Body of pancreas (tissue), 4 donors: ENCODE results near the gene ISOC2. TPM values are rescaled to one million over a fixed set of nuclear protein-coding genes. Genes with fewer than 3 reads are reported as not detected.
"Not testable (repeated sequence)": the region's sequence is repeated elsewhere in the genome, so short reads cannot be mapped to it uniquely, and the experiment has no call there.

Experiments used
- ATAC-seq: fragments of 150-250 bp; one replicate; pipeline ENCODE4 v1.9.1; 2016
- DNase-seq, 4 donors: peaks; one replicate each; pipeline ENCODE4 v3.0.0-alpha.2; 2019
- H3K27ac ChIP-seq, 4 donors: fragments of 200-600 bp; sonication (generic); 1 replicate in 3 of 4; 2 replicates in 1 of 4; pipeline versions ENCODE4 v1.5.1 to v1.6.1; 2016 to 2019; ENCODE audit warnings: mild to moderate bottlenecking in 1 of 4, mixed read lengths in 1 of 4, moderate library complexity in 1 of 4
- H3K27me3 ChIP-seq, 2 donors: fragments of 200-600 bp; sonication (generic); one replicate each; pipeline ENCODE4 v1.6.0; 2016; ENCODE audit warnings: mild to moderate bottlenecking in 1 of 2
- H3K36me3 ChIP-seq, 2 donors: fragments of 200-600 bp; sonication (generic); replicated peaks in 1 of 2; 2 replicates each; pipeline ENCODE4 v1.5.1; 2016; ENCODE audit warnings: low read depth in 2 of 2; ENCODE audit not compliant: insufficient read depth in 1 of 2
- H3K4me1 ChIP-seq: fragments of 200-600 bp; sonication (generic); one replicate; pipeline ENCODE4 v1.6.0; 2016
- H3K4me3 ChIP-seq, 2 donors: fragments of 200-600 bp; sonication (generic); 1 replicate in 1 of 2; 2 replicates in 1 of 2; pipeline ENCODE4 v1.5.1; 2016 to 2019
- H3K9me3 ChIP-seq, 3 donors: fragments of 200-600 bp; sonication (generic); 1 replicate in 2 of 3; 2 replicates in 1 of 3; pipeline ENCODE4 v1.5.1; 2016
- POLR2A ChIP-seq, 3 donors: fragments of 450-650 bp; IDR thresholded peaks; one replicate each; pipeline ENCODE4 v1.6.1; 2016; ENCODE audit warnings: antibody characterized with exemption in 3 of 3, mild to moderate bottlenecking in 2 of 3
- WGBS, 2 donors: methylation state at CpG; one replicate each; pipeline ENCODE4 v1.1.5; 2017; 5-methylcytosine and 5-hydroxymethylcytosine counted together
- intact Hi-C: fragments of 100-400 bp; cut with DNase I; formaldehyde crosslinking; loops from one replicate; pipeline ENCODE4 v1.15.1; 2023
- total RNA-seq, 2 donors: library from RNA; depleted of rRNA; stranded (reverse); fragments of >200 nt; gene quantifications; one replicate each; pipeline ENCODE4 v1.1.0, GENCODE V29; 2016
- TF ChIP-seq, protein P1 (sequence below), 7 experiments: fragments of 450-650 bp in 4 of 7; fragments of 200-600 bp in 3 of 7; sonication (generic) in 3 of 7; IDR thresholded peaks; one replicate each; pipeline ENCODE4 v1.5.1; 2016 to 2019; ENCODE audit warnings: antibody characterized with exemption in 7 of 7

ISOC2 gene
- total RNA-seq, 2 donors from 2014 or later = 38.4 to 75.8 TPM

DNA sequence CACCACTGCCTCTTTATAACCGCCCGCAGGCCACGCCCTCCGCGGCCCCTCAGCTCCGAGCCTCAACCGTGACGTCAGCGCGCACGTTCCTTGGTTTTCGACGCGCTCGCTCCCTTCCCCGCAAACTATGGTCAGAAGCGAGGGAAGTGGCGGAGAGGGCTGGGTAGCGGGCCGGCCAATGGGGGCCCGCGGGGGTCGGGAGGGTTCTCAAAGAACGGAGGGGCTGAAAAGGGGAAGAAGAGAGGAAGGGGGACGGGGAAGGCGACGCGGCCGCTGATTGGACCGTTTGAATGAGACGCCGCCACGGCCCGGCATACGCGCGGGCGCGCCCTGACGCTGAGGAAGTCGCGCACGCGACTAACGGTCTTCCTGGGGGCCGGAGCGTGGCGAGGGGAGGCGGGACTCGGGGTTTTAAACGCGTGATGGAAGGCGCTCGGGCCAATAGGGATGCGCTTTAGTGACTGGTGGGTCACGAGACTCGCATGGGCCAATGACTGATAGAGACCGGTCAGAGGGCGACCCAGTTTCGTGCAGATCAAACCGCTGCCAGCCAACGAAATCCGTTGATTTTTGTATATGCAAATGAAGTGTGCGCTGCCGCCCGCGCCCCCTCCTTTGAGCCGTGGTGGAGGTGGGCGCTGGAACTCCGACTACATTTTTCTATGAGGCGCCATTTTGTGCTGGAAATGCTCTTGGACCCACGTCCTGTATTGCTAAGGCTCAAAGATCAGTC lies 53.5 kb downstream of the ISOC2 start:
- peak in 1 of 3 donors; percentile 87 for TF ChIP-seq POLR2A (IDR thresholded peaks at IDR 0.05)
- TF ChIP-seq, protein P1, sequence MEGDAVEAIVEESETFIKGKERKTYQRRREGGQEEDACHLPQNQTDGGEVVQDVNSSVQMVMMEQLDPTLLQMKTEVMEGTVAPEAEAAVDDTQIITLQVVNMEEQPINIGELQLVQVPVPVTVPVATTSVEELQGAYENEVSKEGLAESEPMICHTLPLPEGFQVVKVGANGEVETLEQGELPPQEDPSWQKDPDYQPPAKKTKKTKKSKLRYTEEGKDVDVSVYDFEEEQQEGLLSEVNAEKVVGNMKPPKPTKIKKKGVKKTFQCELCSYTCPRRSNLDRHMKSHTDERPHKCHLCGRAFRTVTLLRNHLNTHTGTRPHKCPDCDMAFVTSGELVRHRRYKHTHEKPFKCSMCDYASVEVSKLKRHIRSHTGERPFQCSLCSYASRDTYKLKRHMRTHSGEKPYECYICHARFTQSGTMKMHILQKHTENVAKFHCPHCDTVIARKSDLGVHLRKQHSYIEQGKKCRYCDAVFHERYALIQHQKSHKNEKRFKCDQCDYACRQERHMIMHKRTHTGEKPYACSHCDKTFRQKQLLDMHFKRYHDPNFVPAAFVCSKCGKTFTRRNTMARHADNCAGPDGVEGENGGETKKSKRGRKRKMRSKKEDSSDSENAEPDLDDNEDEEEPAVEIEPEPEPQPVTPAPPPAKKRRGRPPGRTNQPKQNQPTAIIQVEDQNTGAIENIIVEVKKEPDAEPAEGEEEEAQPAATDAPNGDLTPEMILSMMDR (IDR thresholded peaks at IDR 0.05) = no peak
- no peaks in the 10 kb centered on the region for H3K27me3 ChIP-seq
- peaks cover 13% of the 10 kb centered on the region for H3K4me1 ChIP-seq
- intact Hi-C loops = no loop called here
- WGBS, 2 donors = 0% methylated on average over 46 to 72 of the region's 72 CpGs
- no peaks in the 10 kb centered on the region for H3K9me3 ChIP-seq
- H3K36me3 ChIP-seq = no peaks in the 10 kb centered on the region
- peak overlapping the region; percentile 93 to 100 (median 98) for H3K27ac ChIP-seq
- peak overlapping the region; percentile 69 to 76 for H3K4me3 ChIP-seq
- DNase-seq (peak; percentile 97 to 99 (median 98)), ATAC-seq (peak; percentile 95)

GRCh38 chr19:55407550-55407799 lies 54.0 kb downstream of the ISOC2 start, which contains the start of gene UBE2S:
Gene UBE2S (minus strand): TSS chr19:55407788. CDS start chr19:55407589, 199 bp downstream.
- 2% methylated on average over 36 of the region's 36 CpGs; no CpG with 5 or more reads in 1 of the 2 donors for WGBS, 2 donors

GRCh38 chr19:55406826-55407549 lies 54.5 kb downstream of the ISOC2 start:
- H3K4me1 ChIP-seq = peaks cover 13% of the 10 kb centered on the region
- no peaks in the 10 kb centered on the region for H3K9me3 ChIP-seq
- DNase-seq (peak in 3 of 4 donors; percentile 27 to 42 (median 36)), ATAC-seq (peak; percentile 8)
- no peaks in the 10 kb centered on the region for H3K27me3 ChIP-seq
- H3K36me3 ChIP-seq = peaks cover 0 to 2% of the 10 kb centered on the region in 2 donors
- TF ChIP-seq, protein P1 (IDR thresholded peaks at IDR 0.05) = no peak
- TF ChIP-seq POLR2A (IDR thresholded peaks at IDR 0.05) = no peak
- peak overlapping the region; percentile 69 to 76 for H3K4me3 ChIP-seq
- intact Hi-C loops = no loop called here
- WGBS, 2 donors = 16 to 17% methylated on average over 6 to 35 of the region's 35 CpGs
- H3K27ac ChIP-seq = peak overlapping the region; percentile 93 to 100 (median 98)

More at GRCh38 chr19:55407550-55407799, 54.0 kb downstream of the ISOC2 start, which contains the start of gene UBE2S:
- TF ChIP-seq POLR2A (IDR thresholded peaks at IDR 0.05) = peak in 2 of 3 donors; percentile 89 to 94
- H3K9me3 ChIP-seq, ATAC-seq, H3K36me3 ChIP-seq, H3K27me3 ChIP-seq, intact Hi-C loops, DNase-seq: not testable (repeated sequence)
- peak within 1 kb of the TSS; percentile 93 to 100 (median 98) for H3K27ac ChIP-seq
- peaks cover 13% of the 10 kb centered on the region for H3K4me1 ChIP-seq
- peak within 1 kb of the TSS; percentile 69 to 76 for H3K4me3 ChIP-seq

- intact Hi-C loops = no loop called here
- H3K27me3 ChIP-seq = no peaks in the 10 kb centered on the region
- no peak for TF ChIP-seq POLR2A (IDR thresholded peaks at IDR 0.05)
- TF ChIP-seq, protein P1 (IDR thresholded peaks at IDR 0.05) = no peak
- WGBS, 2 donors = 83 to 86% methylated on average over 13 to 14 of the region's 14 CpGs
- H3K4me1 ChIP-seq = peaks cover 13% of the 10 kb centered on the region
- no peak for ATAC-seq
- H3K4me3 ChIP-seq = no peak overlapping the region
- H3K36me3 ChIP-seq = peaks cover 0 to 2% of the 10 kb centered on the region in 2 donors
- DNase-seq = no peak
- H3K27ac ChIP-seq = no peak overlapping the region
- no peaks in the 10 kb centered on the region for H3K9me3 ChIP-seq
These were observed 55.2 kb downstream of the ISOC2 start for GRCh38 chr19:55406091-55406825.

GRCh38 chr19:55405638-55406037 lies 55.8 kb downstream of the ISOC2 start:
- ATAC-seq (no peak), DNase-seq (no peak)
- WGBS, 2 donors = 86 to 94% methylated on average over 5 of the region's 5 CpGs
- no peaks in the 10 kb centered on the region for H3K9me3 ChIP-seq
- intact Hi-C loops = no loop called here
- no peak overlapping the region for H3K27ac ChIP-seq
- H3K27me3 ChIP-seq = no peaks in the 10 kb centered on the region
- H3K36me3 ChIP-seq = peaks cover 0 to 5% of the 10 kb centered on the region in 2 donors
- H3K4me1 ChIP-seq = peaks cover 13% of the 10 kb centered on the region
- H3K4me3 ChIP-seq = no peak overlapping the region
- TF ChIP-seq, protein P1 (IDR thresholded peaks at IDR 0.05) = no peak
- TF ChIP-seq POLR2A (IDR thresholded peaks at IDR 0.05) = no peak
